HG02852 (cell line): ENCODE measurements around the gene RANBP9.

Experiments
- ATAC-seq: cut with Tn5 transposase; IDR thresholded peaks from one replicate; pipeline ENCODE4 v1.9.1; 2021; ENCODE audit warnings: mild to moderate bottlenecking, moderate library complexity; ENCODE audit not compliant: unreplicated experiment

The RANBP9 gene

GRCh38 chr6:13572240-13572639 lies 139.4 kb downstream of the RANBP9 start:
- no peak for ATAC-seq
